Effector memory CD8-positive, alpha-beta T cell (primary cell): Measurements from ENCODE around the gene ITPR1.

Experiments
- ATAC-seq: fragments of 150-1000 bp; cut with Tn5 transposase; replicated peaks from 2 replicates; pipeline ENCODE4 v1.10.0; 2021; ENCODE audit warnings: mild to moderate bottlenecking, moderate library complexity
- DNase-seq, 3 experiments: peaks; one replicate each; pipeline ENCODE4 v3.0.0; 2021
- H3K27ac Mint-ChIP-seq, 2 donors: one replicate each; pipeline ENCODE4 v1.8.0; 2022; ENCODE audit warnings: mild to moderate bottlenecking in 2 of 2, mixed read lengths in 2 of 2, moderate library complexity in 2 of 2
- H3K27me3 Mint-ChIP-seq, 2 donors: one replicate each; pipeline ENCODE4 v1.8.0; 2022; ENCODE audit warnings: mixed read lengths in 2 of 2
- H3K36me3 Mint-ChIP-seq: one replicate; pipeline ENCODE4 v1.8.0; 2022; ENCODE audit warnings: mild to moderate bottlenecking, moderate library complexity, mixed read lengths; ENCODE audit not compliant: insufficient read depth
- H3K4me1 Mint-ChIP-seq, 2 donors: one replicate each; pipeline ENCODE4 v1.8.0; 2022; ENCODE audit warnings: low read depth in 2 of 2, mixed read lengths in 2 of 2
- H3K4me3 Mint-ChIP-seq, 2 donors: one replicate each; pipeline ENCODE4 v1.8.0; 2022; ENCODE audit warnings: mild to moderate bottlenecking in 2 of 2, mixed read lengths in 2 of 2, moderate library complexity in 2 of 2
- H3K9me3 Mint-ChIP-seq, 2 donors: one replicate each; pipeline ENCODE4 v1.8.0; 2022; ENCODE audit warnings: mixed read lengths in 2 of 2

ITPR1 gene

DNA sequence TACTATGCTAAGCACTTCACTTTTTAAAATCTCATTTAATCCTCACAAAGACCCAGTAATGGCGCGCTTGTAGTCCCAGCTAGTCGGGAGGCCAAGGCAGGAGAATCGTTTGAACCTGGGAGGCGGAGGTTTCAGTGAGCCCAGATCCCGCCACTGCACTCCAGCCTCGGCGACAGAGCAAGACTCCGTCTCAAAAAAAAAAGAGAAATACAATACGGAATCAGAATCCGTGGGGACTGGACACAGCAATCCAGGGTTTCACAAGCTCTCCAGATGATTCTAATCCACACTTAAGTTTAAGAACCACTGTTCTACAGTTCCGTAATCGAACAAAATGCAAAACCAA, 25.7 kb upstream of the ITPR1 start:
- Mint-ChIP-seq H3K27ac (peak overlapping the region; percentile 88 to 92), H3K36me3 (peaks cover 11% of the 10 kb centered on the region), H3K27me3 (peaks cover 0 to 6% of the 10 kb centered on the region in 2 donors), H3K9me3 (no peaks in the 10 kb centered on the region), H3K4me3 (peak overlapping the region; percentile 86 to 87), H3K4me1 (peaks cover 15 to 18% of the 10 kb centered on the region in 2 donors)
- ATAC-seq, result no peak
- no peak for DNase-seq

DNA sequence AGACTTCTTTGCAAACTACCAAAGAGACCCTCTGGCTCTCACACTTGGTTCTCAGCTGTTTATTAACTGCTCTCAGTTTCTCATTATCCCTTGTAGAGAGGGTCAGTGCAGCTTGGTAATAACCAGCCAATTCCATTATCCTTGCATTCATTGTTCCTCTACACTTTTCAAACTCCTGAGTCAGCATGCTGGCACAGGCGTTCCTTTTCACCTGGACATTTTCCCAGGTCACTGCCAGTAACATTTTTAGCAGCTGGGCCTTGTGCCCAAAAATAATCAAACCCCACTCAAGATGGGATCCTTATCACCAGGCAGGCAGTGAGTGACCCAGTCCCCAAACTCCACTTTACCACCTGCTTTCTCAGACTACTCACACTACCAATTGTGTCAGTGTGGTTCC, 21.2 kb upstream of the ITPR1 start:
- H3K36me3 Mint-ChIP-seq, result no peaks in the 10 kb centered on the region
- H3K27me3 Mint-ChIP-seq, result peaks cover 13 to 20% of the 10 kb centered on the region in 2 donors
- H3K4me1 Mint-ChIP-seq, result peaks cover 3 to 4% of the 10 kb centered on the region in 2 donors
- DNase-seq (no peak), ATAC-seq (no peak)
- no peak overlapping the region for H3K4me3 Mint-ChIP-seq
- no peak overlapping the region for H3K27ac Mint-ChIP-seq
- H3K9me3 Mint-ChIP-seq, result no peaks in the 10 kb centered on the region

DNA sequence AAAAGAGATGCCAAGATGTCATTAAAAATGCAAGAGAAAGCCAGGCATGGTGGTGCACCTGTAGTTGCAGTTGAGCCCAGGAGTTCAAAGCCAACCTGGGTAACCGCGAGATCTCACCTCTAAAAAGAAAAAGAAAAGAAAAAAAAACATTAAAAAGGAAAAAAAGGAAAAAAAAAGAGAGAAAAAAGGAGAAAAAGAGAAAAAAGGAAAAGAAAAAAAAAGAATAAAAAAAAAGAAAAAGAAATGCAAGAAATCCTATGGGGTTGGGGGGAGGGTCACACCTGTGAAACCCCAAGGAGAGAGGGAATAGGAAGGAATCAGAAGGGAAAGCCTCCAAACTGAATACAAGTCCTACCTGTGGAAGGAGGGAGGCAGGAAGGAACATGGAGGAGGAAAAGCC, 20.8 kb upstream of the ITPR1 start:
- Mint-ChIP-seq H3K27me3 (peaks cover 13 to 20% of the 10 kb centered on the region in 2 donors), H3K4me1 (peaks cover 2 to 3% of the 10 kb centered on the region in 2 donors), H3K27ac (no peak overlapping the region), H3K4me3 (no peak overlapping the region), H3K36me3 (no peaks in the 10 kb centered on the region), H3K9me3 (no peaks in the 10 kb centered on the region)
- DNase-seq (no peak), ATAC-seq (no peak)

DNA sequence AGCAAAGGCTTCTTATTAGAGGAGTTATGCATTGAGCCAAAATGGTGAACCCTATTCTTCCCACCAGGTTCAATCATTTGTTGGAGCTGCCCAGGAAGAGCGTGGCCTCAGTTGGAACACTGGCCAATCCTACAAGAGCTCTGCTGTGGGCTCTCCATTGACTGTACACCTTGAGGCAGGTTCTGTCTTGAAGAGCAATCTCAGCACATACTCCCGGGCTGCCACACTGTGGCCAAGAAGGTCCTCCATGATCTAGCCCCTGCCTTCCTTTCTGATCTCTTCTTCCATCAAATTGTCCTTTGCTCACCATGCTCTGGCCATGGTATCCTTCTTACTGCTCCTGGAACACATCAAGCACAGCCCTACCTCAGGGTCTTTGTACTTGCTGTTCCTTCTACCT, 20.4 kb upstream of the ITPR1 start:
- Mint-ChIP-seq H3K4me1 (no peaks in the 10 kb centered on the region), H3K9me3 (no peaks in the 10 kb centered on the region), H3K36me3 (no peaks in the 10 kb centered on the region), H3K27ac (no peak overlapping the region), H3K27me3 (peaks cover 13 to 20% of the 10 kb centered on the region in 2 donors), H3K4me3 (no peak overlapping the region)
- ATAC-seq (no peak), DNase-seq (no peak)

DNA sequence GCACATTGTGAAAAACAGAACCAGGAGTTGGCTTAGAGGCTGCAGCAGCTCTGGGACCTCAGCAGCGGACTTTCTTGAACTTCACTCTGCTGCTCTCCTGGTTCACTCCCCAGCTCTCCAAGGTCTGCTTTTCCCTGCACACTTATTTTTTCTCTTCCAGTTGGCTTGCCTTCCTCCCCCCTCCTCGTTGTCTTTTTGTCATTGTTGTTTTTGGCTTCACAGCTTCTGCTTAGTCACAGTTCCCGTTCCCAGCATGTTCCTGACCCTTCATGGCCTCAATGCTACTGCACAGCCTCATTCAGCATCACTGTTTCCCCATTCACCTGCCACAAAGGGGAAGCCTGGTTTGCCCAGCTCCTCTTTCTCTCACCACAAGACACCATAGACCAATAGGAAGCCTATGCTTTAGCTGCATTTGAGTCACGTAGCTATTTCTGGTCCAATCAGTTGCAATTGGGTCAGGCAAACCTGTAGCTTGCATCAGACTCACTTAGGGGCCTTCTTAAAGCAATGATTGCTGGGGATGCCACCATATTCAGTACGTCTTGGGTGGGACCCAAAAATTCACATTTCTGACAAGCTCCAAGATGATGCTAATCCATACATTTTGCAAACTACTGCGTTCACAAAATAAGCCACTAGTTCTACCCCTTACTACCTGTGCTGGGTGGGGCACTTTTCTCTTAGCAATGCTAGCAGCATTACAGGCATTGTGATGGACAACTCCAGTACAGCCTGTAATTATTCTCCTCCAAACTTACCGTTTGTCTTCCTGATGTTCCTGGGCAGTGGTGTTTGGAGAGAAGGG, 18.3 kb upstream of the ITPR1 start:
- Mint-ChIP-seq H3K4me1 (no peaks in the 10 kb centered on the region), H3K9me3 (no peaks in the 10 kb centered on the region), H3K4me3 (no peak overlapping the region), H3K27ac (no peak overlapping the region), H3K27me3 (peaks cover 13 to 20% of the 10 kb centered on the region in 2 donors), H3K36me3 (no peaks in the 10 kb centered on the region)
- no peak for DNase-seq
- peak; percentile 63 for ATAC-seq

DNA sequence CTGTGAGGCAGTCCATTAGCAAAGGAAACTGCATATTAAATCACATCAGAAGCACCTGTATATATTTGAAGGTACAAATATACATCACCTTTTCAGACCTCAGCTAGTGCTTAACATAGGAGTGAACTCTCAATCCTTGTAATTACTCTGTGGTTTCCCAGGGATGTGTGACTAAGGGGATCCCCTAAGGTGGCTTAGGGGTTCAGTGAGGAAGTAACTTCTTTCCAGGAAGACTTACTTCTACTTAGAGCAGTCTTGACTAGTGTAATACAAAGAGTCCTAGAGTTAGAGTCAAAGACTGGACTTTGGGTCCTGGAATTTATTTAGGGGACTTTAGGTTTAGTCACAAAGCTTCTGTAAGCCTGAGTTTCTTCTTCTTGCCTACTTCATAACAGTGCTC, 17.3 kb upstream of the ITPR1 start:
- Mint-ChIP-seq H3K27me3 (peaks cover 13 to 20% of the 10 kb centered on the region in 2 donors), H3K9me3 (no peaks in the 10 kb centered on the region), H3K4me3 (no peak overlapping the region), H3K4me1 (no peaks in the 10 kb centered on the region), H3K27ac (no peak overlapping the region), H3K36me3 (no peaks in the 10 kb centered on the region)
- no peak for DNase-seq
- ATAC-seq, result no peak

DNA sequence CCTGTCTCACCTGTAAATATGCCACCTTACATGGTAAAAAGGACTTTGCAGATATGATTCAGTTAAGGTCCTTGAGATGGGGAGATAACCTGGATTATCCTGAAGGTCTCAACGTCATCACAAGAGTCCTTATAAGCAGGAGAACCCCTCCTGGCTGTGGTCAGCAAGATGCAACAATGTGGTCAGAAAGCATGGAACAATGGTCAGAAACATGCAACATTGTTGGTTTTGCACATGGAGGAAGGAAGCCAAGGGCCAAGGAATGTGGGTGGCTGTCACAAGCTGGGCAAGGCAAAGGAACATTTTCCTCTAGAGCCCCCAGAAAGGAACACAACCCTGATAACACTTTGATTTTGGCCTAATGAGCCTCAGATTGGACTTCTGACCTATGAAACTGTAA, 16.7 kb upstream of the ITPR1 start:
- H3K27ac Mint-ChIP-seq, result no peak overlapping the region
- DNase-seq (no peak), ATAC-seq (no peak)
- H3K4me1 Mint-ChIP-seq, result no peaks in the 10 kb centered on the region
- no peaks in the 10 kb centered on the region for H3K9me3 Mint-ChIP-seq
- no peaks in the 10 kb centered on the region for H3K36me3 Mint-ChIP-seq
- H3K4me3 Mint-ChIP-seq, result no peak overlapping the region
- H3K27me3 Mint-ChIP-seq, result peaks cover 13 to 20% of the 10 kb centered on the region in 2 donors

DNA sequence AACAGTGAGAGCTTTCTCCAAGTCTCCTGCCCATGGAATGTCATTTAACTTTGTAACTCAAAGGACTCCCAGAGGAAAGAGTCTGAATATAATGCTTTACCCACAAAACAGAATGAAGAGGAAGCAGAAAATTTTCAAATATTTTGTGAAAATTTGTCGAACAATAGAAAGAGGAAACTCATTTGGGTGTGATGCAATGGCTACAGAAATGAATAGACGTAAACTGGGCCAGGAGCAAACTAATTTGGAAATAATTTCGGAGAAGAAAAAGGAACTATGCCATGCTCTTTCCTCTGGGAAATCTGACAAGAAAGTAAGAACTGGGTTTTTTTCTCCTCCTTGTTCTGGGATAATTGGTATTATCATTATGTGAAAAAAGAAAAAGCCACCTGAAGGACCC, 14.9 kb upstream of the ITPR1 start:
- peaks cover 13 to 14% of the 10 kb centered on the region in 2 donors for H3K27me3 Mint-ChIP-seq
- no peak overlapping the region for H3K4me3 Mint-ChIP-seq
- no peaks in the 10 kb centered on the region for H3K36me3 Mint-ChIP-seq
- H3K4me1 Mint-ChIP-seq, result no peaks in the 10 kb centered on the region
- H3K9me3 Mint-ChIP-seq, result no peaks in the 10 kb centered on the region
- H3K27ac Mint-ChIP-seq, result no peak overlapping the region
- ATAC-seq (no peak), DNase-seq (no peak)

DNA sequence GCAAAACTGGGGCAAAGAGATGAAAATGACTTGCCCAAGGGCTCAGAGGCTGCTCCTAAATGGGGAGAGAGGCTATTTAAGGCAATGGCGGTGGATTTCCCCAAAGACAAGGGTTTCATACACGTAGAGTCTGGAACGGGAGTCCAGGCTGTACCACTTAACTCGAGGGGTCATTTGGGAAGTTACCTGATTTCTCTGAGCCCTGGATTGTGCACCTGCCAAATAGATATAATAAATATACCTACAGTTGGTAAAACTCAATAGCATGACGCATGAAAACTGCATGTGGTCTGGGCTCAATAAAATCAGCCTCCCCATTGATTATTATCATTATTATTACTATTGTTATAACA, 1.3 kb upstream of the ITPR1 start:
- DNase-seq (no peak), ATAC-seq (no peak)
- Mint-ChIP-seq H3K36me3 (peaks cover 22% of the 10 kb centered on the region), H3K27me3 (no peaks in the 10 kb centered on the region), H3K27ac (peak overlapping the region; percentile 91 to 95), H3K9me3 (no peaks in the 10 kb centered on the region), H3K4me3 (peak overlapping the region; percentile 94 to 96), H3K4me1 (peaks cover 37 to 38% of the 10 kb centered on the region in 2 donors)

DNA sequence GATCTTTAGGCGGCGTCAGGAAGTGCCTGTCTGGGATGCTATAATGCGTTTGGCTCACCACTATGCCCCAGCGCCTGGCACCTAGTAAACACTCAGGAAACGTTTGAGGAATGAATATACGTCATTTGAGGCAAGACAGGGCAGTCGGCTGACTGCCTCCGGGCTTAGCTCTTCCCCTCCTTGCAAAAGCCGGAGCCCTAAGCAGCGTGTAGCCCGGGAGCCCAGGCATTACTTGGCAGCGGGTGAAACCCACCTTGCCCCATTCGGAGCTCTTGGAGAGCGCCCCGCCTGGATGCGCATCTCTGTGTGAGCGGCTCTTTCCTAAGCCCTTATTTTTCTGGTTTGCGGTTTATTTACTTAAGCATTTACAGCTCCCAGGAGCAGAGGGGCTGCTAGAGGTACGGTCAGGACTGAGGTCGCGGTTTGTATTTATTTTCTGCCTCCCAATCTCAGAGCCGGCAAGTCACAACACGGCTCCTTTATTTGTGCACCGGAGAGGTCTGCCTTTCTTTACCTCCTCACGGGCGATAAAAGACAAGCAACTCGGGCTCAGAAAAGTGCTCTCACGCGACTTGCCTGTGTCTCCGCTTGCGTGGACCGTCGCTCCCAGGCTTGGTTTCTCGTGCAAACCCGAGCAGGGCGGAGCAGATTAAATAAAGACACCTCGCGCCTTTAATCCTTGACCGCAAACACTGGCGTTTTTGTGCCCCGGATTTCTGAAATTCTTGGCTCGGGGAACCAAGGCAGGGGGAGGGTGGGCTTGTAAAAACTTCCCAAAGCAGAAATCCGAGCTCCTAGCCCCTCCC, 737 bp upstream of the ITPR1 start:
- peak overlapping the region; percentile 94 to 96 for H3K4me3 Mint-ChIP-seq
- no peaks in the 10 kb centered on the region for H3K9me3 Mint-ChIP-seq
- DNase-seq (peak; percentile 31 to 41 (median 37)), ATAC-seq (peak; percentile 36)
- H3K36me3 Mint-ChIP-seq, result peaks cover 22% of the 10 kb centered on the region
- H3K27ac Mint-ChIP-seq, result peak overlapping the region; percentile 91 to 95
- H3K4me1 Mint-ChIP-seq, result peaks cover 38 to 39% of the 10 kb centered on the region in 2 donors
- H3K27me3 Mint-ChIP-seq, result no peaks in the 10 kb centered on the region

DNA sequence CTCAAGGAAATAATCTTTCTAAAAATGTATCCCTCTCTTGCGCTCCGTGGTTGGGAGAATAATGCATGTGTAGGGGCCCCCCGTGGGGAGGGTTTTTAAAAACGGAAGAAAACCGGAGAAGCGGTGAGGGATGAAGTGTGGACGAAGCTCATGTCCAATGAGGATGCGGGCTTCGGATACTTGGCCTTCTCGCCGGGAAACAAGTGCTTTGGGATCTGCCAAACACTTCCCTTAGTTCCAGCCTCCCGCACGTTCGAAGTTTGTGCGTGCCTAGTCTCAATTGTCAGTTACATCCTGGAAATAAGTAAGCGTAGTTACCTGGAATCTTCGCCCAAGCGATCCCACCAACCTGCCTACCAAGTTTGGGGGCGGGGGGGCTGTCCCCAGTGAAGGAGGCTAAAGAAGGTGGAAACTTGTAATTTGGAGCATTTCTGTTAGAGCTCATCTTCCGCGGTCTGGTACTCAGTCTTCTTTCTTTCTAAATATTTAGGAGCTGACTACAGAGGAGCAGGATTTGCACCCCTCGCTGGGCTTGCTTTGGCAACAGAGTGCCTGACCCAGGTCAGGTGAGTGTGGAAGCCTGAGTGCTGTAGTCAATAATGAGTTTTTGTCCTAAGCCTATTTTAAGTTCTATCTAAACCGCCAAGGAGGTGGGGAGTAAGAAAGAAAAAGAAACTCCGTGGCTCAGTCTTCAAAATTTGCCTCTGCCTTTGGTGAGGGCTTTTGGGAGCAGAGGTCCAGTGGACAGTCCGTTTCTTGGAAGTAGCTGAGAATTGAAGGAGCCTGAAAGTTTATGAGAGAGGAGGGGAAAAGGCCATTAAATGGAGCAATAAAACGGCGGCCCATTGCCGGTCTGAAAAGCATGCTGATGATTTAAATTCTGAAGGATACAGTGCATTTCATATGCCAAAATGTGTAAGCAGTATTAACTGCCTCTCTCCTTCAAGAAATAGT, 1.1 kb downstream of the ITPR1 start:
- H3K9me3 Mint-ChIP-seq, result no peaks in the 10 kb centered on the region
- H3K4me1 Mint-ChIP-seq, result peaks cover 39 to 45% of the 10 kb centered on the region in 2 donors
- peak overlapping the region; percentile 91 to 95 for H3K27ac Mint-ChIP-seq
- H3K4me3 Mint-ChIP-seq, result peak overlapping the region; percentile 94 to 96
- no peak for ATAC-seq
- no peak for DNase-seq
- no peaks in the 10 kb centered on the region for H3K27me3 Mint-ChIP-seq
- H3K36me3 Mint-ChIP-seq, result peaks cover 28% of the 10 kb centered on the region

DNA sequence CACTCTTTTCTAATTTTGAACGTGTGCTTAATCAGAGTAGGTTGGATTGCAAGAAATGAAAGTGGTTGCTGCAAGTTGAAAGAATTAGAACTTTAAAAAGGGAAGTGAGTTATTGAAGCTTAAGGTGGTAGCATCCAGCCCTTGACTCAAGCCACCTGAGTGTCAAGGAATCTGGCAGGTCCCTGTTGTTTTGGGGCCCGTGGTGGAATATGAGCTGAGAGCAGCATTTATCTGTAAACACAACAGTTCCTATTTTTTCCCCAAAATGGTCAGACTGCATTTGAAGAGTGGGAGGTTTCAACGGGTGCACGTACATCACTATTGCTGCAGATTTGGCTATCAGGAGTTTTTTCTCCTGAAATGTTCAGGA, 1.7 kb downstream of the ITPR1 start:
- peaks cover 39 to 45% of the 10 kb centered on the region in 2 donors for H3K4me1 Mint-ChIP-seq
- DNase-seq, result no peak
- H3K36me3 Mint-ChIP-seq, result peaks cover 28% of the 10 kb centered on the region
- H3K4me3 Mint-ChIP-seq, result peak overlapping the region; percentile 94 to 96
- peak overlapping the region; percentile 91 to 95 for H3K27ac Mint-ChIP-seq
- no peaks in the 10 kb centered on the region for H3K27me3 Mint-ChIP-seq
- H3K9me3 Mint-ChIP-seq, result no peaks in the 10 kb centered on the region
- no peak for ATAC-seq
